Endothelial cell (in vitro differentiated cells): Measurements from ENCODE around the gene PROK1. TPM values are rescaled to one million over a fixed set of nuclear protein-coding genes. Genes with fewer than 3 reads are reported as not detected.

Source experiments
- DNase-seq: peaks from one replicate; pipeline ENCODE4 v3.0.0; 2021; ENCODE audit warnings: low spot score
- H3K27ac Mint-ChIP-seq: one replicate; pipeline ENCODE4 v1.8.0; 2021; ENCODE audit warnings: mixed read lengths, inconsistent platforms; ENCODE audit not compliant: unreplicated experiment
- H3K27me3 Mint-ChIP-seq: one replicate; pipeline ENCODE4 v1.8.0; 2021; ENCODE audit warnings: mild to moderate bottlenecking, moderate library complexity, mixed read lengths, inconsistent platforms; ENCODE audit not compliant: unreplicated experiment
- H3K36me3 Mint-ChIP-seq: one replicate; pipeline ENCODE4 v1.8.0; 2021; ENCODE audit warnings: mild to moderate bottlenecking, low read depth, mixed read lengths, inconsistent platforms; ENCODE audit not compliant: unreplicated experiment
- H3K4me1 Mint-ChIP-seq: one replicate; pipeline ENCODE4 v1.8.0; 2021; ENCODE audit warnings: mild to moderate bottlenecking, mixed read lengths, inconsistent platforms; ENCODE audit not compliant: unreplicated experiment
- H3K4me3 Mint-ChIP-seq: one replicate; pipeline ENCODE4 v1.8.0; 2021; ENCODE audit warnings: mild to moderate bottlenecking, mixed read lengths, inconsistent platforms; ENCODE audit not compliant: unreplicated experiment
- H3K9me3 Mint-ChIP-seq: one replicate; pipeline ENCODE4 v1.8.0; 2021; ENCODE audit warnings: mixed read lengths, inconsistent platforms; ENCODE audit not compliant: unreplicated experiment
- CTCF ChIP-seq: fragments of 200-600 bp; sonication (generic); IDR thresholded peaks from one replicate; pipeline ENCODE4 v1.5.0; 2021; ENCODE audit warnings: antibody characterized with exemption; ENCODE audit not compliant: unreplicated experiment
- total RNA-seq: library from RNA; stranded (reverse); fragmentation: NEBNext Ultra II Directional; extraction: Animal tissue kit (Norgen Biotek cat#: 25700); gene quantifications from one replicate; pipeline ENCODE4 v1.2.1, GENCODE V29; 2021; ENCODE audit not compliant: unreplicated experiment

Gene PROK1
- total RNA-seq, 1 donor from 2014 or later, result not detected

GRCh38 chr1:110490791-110491451, 40.0 kb downstream of the PROK1 start:
- Mint-ChIP-seq H3K27ac (no peak overlapping the region), H3K36me3 (no peaks in the 10 kb centered on the region), H3K4me3 (no peak overlapping the region), H3K27me3 (peaks cover 5% of the 10 kb centered on the region), H3K4me1 (peaks cover 6% of the 10 kb centered on the region), H3K9me3 (no peaks in the 10 kb centered on the region)
- TF ChIP-seq CTCF, result no peak
- DNase-seq, result no peak

DNA sequence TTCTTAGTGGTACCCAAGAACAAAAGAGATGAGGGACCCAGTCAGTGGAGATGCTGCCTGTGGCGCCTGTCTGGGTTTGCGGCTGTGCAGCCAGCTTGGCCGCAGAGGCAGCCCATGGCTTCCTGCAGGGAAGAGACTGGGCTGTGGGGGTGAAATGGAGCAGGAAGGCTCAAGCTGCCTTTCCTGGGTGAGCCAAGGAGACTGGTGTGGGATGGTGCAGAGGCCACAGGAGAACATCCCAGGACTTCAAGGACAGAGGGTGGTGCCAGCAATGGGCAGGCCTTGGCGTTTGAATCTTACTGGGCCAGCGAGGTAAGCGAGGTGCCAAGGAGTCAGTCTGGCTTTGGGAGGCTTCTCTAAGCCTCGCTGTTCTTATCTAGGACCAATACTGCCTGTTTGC, 41.6 kb downstream of the PROK1 start:
- TF ChIP-seq CTCF, result no peak
- Mint-ChIP-seq H3K27ac (no peak overlapping the region), H3K4me3 (no peak overlapping the region)

GRCh38 chr1:110493059-110493699, 42.2 kb downstream of the PROK1 start:
- Mint-ChIP-seq H3K9me3 (no peaks in the 10 kb centered on the region), H3K4me3 (no peak overlapping the region), H3K36me3 (no peaks in the 10 kb centered on the region), H3K27me3 (peaks cover 10% of the 10 kb centered on the region), H3K27ac (no peak overlapping the region), H3K4me1 (peaks cover 6% of the 10 kb centered on the region)
- no peak for TF ChIP-seq CTCF
- no peak for DNase-seq

More for the DNA sequence above, 41.6 kb downstream of the PROK1 start:
- DNase-seq, result no peak
- Mint-ChIP-seq H3K27me3 (peaks cover 8% of the 10 kb centered on the region), H3K9me3 (no peaks in the 10 kb centered on the region), H3K36me3 (no peaks in the 10 kb centered on the region), H3K4me1 (peaks cover 6% of the 10 kb centered on the region)

DNA sequence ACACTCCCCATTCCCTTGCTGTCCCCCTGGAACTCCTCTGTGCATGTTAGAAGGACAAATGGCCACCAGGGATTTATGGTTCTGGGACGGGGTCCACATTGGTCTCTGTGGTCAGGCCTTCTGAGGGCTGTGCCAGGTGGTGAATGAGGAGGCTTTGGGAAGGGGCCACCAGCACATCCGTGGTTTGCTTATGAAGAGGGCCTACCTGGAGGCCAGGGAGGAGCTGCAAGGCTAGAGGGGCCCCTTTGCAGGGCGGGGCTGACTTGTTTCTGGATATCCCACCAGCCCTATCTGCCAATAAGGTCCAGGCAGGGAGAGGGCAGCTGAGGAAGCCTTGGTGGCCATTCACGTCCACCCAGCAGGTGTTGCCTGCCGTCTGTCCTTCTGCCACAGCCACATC, 43.1 kb downstream of the PROK1 start:
- no peak overlapping the region for H3K4me3 Mint-ChIP-seq
- peaks cover 10% of the 10 kb centered on the region for H3K27me3 Mint-ChIP-seq
- no peak overlapping the region for H3K27ac Mint-ChIP-seq
- TF ChIP-seq CTCF, result no peak
- H3K9me3 Mint-ChIP-seq, result no peaks in the 10 kb centered on the region
- no peaks in the 10 kb centered on the region for H3K36me3 Mint-ChIP-seq
- peaks cover 6% of the 10 kb centered on the region for H3K4me1 Mint-ChIP-seq
- DNase-seq, result no peak
